Measurements from ENCODE around the gene GPR107.

The GPR107 gene

GRCh38 chr9:130058154-130058553 lies 4.4 kb downstream of the GPR107 start:
- no peak for DNase-seq

GRCh38 chr9:130058887-130059286 lies 5.2 kb downstream of the GPR107 start:
- DNase-seq, result peak in 1 of 2 experiments; percentile 6

GRCh38 chr9:130060296-130060695 lies 6.6 kb downstream of the GPR107 start:
- no peak for DNase-seq

- DNase-seq, result no peak
Observed at GRCh38 chr9:130062750-130063149, 9.0 kb downstream of the GPR107 start.

- no peak for DNase-seq
Observed at GRCh38 chr9:130064621-130065020, 10.9 kb downstream of the GPR107 start.

- DNase-seq, result no peak
Observed at GRCh38 chr9:130069048-130069447, 15.3 kb downstream of the GPR107 start.

- DNase-seq, result no peak
Observed at GRCh38 chr9:130072515-130073235, 19.0 kb downstream of the GPR107 start.

GRCh38 chr9:130073373-130073772 lies 19.7 kb downstream of the GPR107 start:
- no peak for DNase-seq

- DNase-seq, result no peak
Observed at GRCh38 chr9:130078547-130078946, 24.8 kb downstream of the GPR107 start.

- no peak for DNase-seq
Observed at GRCh38 chr9:130084337-130084736, 30.6 kb downstream of the GPR107 start.

- no peak for DNase-seq
Observed at GRCh38 chr9:130088051-130088450, 34.3 kb downstream of the GPR107 start.

GRCh38 chr9:130089141-130089540 lies 35.4 kb downstream of the GPR107 start:
- no peak for DNase-seq

GRCh38 chr9:130090915-130091314 lies 37.2 kb downstream of the GPR107 start:
- DNase-seq, result no peak

- no peak for DNase-seq
Observed at GRCh38 chr9:130092910-130093309, 39.2 kb downstream of the GPR107 start.

GRCh38 chr9:130095872-130096271 lies 42.2 kb downstream of the GPR107 start:
- no peak for DNase-seq

- DNase-seq, result no peak
Observed at GRCh38 chr9:130100681-130101080, 47.0 kb downstream of the GPR107 start.

- DNase-seq, result no peak
Observed at GRCh38 chr9:130101915-130102314, 48.2 kb downstream of the GPR107 start.

- DNase-seq, result no peak
Observed at GRCh38 chr9:130104491-130105193, 50.9 kb downstream of the GPR107 start.

GRCh38 chr9:130106860-130107233 lies 53.1 kb downstream of the GPR107 start:
- no peak for DNase-seq

- peak; percentile 66 to 77 for DNase-seq
Observed at GRCh38 chr9:130107234-130107861, 53.6 kb downstream of the GPR107 start.

GRCh38 chr9:130107955-130108354 lies 54.2 kb downstream of the GPR107 start:
- no peak for DNase-seq

GRCh38 chr9:130110166-130110565 lies 56.5 kb downstream of the GPR107 start:
- peak; percentile 25 to 62 for DNase-seq

- no peak for DNase-seq
Observed at GRCh38 chr9:130110596-130111021, 56.9 kb downstream of the GPR107 start.

Data from NCI-H2081 (cell line).